Esophagus squamous epithelium (tissue), 4 donors: ENCODE measurements around the gene ESPNL.

Experiments
- POLR2A ChIP-seq, 4 donors: fragments of 450-650 bp; IDR thresholded peaks; one replicate each; pipeline ENCODE4 v1.6.1; 2017; ENCODE audit warnings: antibody characterized with exemption in 4 of 4, mild to moderate bottlenecking in 4 of 4, moderate library complexity in 3 of 4
- TF ChIP-seq, protein P1 (sequence below), 6 experiments: fragments of 450-650 bp in 4 of 6; fragments of 200-600 bp in 2 of 6; sonication (generic) in 2 of 6; IDR thresholded peaks; one replicate each; pipeline ENCODE4 v1.5.1; 2016 to 2019; ENCODE audit warnings: antibody characterized with exemption in 6 of 6, mild to moderate bottlenecking in 4 of 6, moderate library complexity in 4 of 6

GRCh38 chr2:238053191-238053776, 46.9 kb upstream of the ESPNL start:
- TF ChIP-seq, protein P1, sequence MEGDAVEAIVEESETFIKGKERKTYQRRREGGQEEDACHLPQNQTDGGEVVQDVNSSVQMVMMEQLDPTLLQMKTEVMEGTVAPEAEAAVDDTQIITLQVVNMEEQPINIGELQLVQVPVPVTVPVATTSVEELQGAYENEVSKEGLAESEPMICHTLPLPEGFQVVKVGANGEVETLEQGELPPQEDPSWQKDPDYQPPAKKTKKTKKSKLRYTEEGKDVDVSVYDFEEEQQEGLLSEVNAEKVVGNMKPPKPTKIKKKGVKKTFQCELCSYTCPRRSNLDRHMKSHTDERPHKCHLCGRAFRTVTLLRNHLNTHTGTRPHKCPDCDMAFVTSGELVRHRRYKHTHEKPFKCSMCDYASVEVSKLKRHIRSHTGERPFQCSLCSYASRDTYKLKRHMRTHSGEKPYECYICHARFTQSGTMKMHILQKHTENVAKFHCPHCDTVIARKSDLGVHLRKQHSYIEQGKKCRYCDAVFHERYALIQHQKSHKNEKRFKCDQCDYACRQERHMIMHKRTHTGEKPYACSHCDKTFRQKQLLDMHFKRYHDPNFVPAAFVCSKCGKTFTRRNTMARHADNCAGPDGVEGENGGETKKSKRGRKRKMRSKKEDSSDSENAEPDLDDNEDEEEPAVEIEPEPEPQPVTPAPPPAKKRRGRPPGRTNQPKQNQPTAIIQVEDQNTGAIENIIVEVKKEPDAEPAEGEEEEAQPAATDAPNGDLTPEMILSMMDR (IDR thresholded peaks at IDR 0.05): no peak
- TF ChIP-seq POLR2A (IDR thresholded peaks at IDR 0.05): no peak
